Measurements from ENCODE around the gene TLR8.
A peak's percentile ranks its signal among the peaks of the same experiment; 100 is the strongest.
"Not testable (repeated sequence)": the region's sequence is repeated elsewhere in the genome, so short reads cannot be mapped to it uniquely, and the experiment has no call there.

TLR8 gene

GRCh38 chrX:12932244-12932643, 25.8 kb downstream of the TLR8 start:
- DNase-seq (ENCODE audit: insufficient read length, low spot score) (no peak), FAIRE-seq (no peak)
- TF ChIP-seq POLR2AphosphoS5 (IDR thresholded peaks at IDR 0.05; ENCODE audit: low read depth, low read length) (no peak), SPI1 (IDR thresholded peaks at IDR 0.05; ENCODE audit: low read depth, low read length) (no peak), PAX5 (IDR thresholded peaks at IDR 0.05; ENCODE audit: insufficient read depth, low read length, severe bottlenecking) (no peak), POU2F2 (IDR thresholded peaks at IDR 0.05; ENCODE audit: low read depth, low read length) (no peak), TAF1 (IDR thresholded peaks at IDR 0.05; ENCODE audit: low read depth, low read length) (no peak), POLR2A (IDR thresholded peaks at IDR 0.05; ENCODE audit: low read depth, low read length) (no peak)

GRCh38 chrX:12934850-12935249, 28.4 kb downstream of the TLR8 start:
- DNase-seq (ENCODE audit: insufficient read length, low spot score), result no peak
- TF ChIP-seq POLR2AphosphoS5 (IDR thresholded peaks at IDR 0.05; ENCODE audit: low read depth, low read length) (no peak), POU2F2 (IDR thresholded peaks at IDR 0.05; ENCODE audit: low read depth, low read length) (no peak), TAF1 (IDR thresholded peaks at IDR 0.05; ENCODE audit: low read depth, low read length) (no peak), SPI1 (IDR thresholded peaks at IDR 0.05; ENCODE audit: low read depth, low read length) (no peak), PAX5 (IDR thresholded peaks at IDR 0.05; ENCODE audit: insufficient read depth, low read length, severe bottlenecking) (no peak), POLR2A (IDR thresholded peaks at IDR 0.05; ENCODE audit: low read depth, low read length) (no peak)
- no peak for FAIRE-seq

- DNase-seq (ENCODE audit: insufficient read length, low spot score) (no peak), FAIRE-seq (no peak)
- no peak for TF ChIP-seq POLR2AphosphoS5 (IDR thresholded peaks at IDR 0.05; ENCODE audit: low read depth, low read length)
- TF ChIP-seq POLR2A (IDR thresholded peaks at IDR 0.05; ENCODE audit: low read depth, low read length), result no peak
- no peak for TF ChIP-seq TAF1 (IDR thresholded peaks at IDR 0.05; ENCODE audit: low read depth, low read length)
- TF ChIP-seq SPI1 (IDR thresholded peaks at IDR 0.05; ENCODE audit: low read depth, low read length), result no peak
- TF ChIP-seq POU2F2 (IDR thresholded peaks at IDR 0.05; ENCODE audit: low read depth, low read length), result no peak
Observed at GRCh38 chrX:12936947-12937346, 30.5 kb downstream of the TLR8 start.

- FAIRE-seq; DNase-seq (ENCODE audit: insufficient read length, low spot score): not testable (repeated sequence)
Observed at GRCh38 chrX:12940471-12940870, 34.1 kb downstream of the TLR8 start.

- not testable (repeated sequence) for DNase-seq (ENCODE audit: insufficient read length, low spot score); FAIRE-seq
Observed at GRCh38 chrX:12943592-12943991, 37.2 kb downstream of the TLR8 start.

- not testable (repeated sequence) for DNase-seq (ENCODE audit: insufficient read length, low spot score); FAIRE-seq
Observed at GRCh38 chrX:12944452-12944851, 38.0 kb downstream of the TLR8 start.

DNA sequence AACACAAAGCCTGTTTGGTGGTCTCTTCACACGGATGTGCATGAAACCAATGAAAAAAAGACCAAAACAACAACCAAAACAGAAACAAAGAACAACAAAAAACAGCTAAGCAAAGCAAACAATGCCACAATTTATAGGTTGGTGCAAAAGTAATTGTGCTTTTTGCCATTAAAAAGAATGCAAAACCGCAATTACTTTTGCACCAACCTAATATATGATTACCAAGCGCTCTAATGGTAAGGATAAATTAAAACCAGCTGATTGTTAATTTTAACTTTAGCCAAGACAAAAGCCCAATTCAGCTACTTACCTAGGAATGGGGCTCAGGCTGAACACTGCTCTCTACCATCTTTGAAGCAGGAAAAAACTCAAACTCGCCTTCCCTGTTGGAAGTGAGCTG, 39.1 kb downstream of the TLR8 start:
- no peak for FAIRE-seq

GRCh38 chrX:12946406-12946805, 40.0 kb downstream of the TLR8 start:
- no peak for DNase-seq (ENCODE audit: insufficient read length, low spot score)
- TF ChIP-seq TAF1 (IDR thresholded peaks at IDR 0.05; ENCODE audit: low read depth, low read length), result no peak
- peak; percentile 23 for FAIRE-seq

More for the DNA sequence above, 39.1 kb downstream of the TLR8 start:
- TF ChIP-seq POLR2AphosphoS5 (IDR thresholded peaks at IDR 0.05; ENCODE audit: low read depth, low read length) (no peak), TAF1 (IDR thresholded peaks at IDR 0.05; ENCODE audit: low read depth, low read length) (no peak), SPI1 (IDR thresholded peaks at IDR 0.05; ENCODE audit: low read depth, low read length) (no peak), POU2F2 (IDR thresholded peaks at IDR 0.05; ENCODE audit: low read depth, low read length) (no peak), POLR2A (IDR thresholded peaks at IDR 0.05; ENCODE audit: low read depth, low read length) (no peak), PAX5 (IDR thresholded peaks at IDR 0.05; ENCODE audit: insufficient read depth, low read length, severe bottlenecking) (no peak)
- no peak for DNase-seq (ENCODE audit: insufficient read length, low spot score)

GRCh38 chrX:12946838-12947544, 40.6 kb downstream of the TLR8 start:
- TF ChIP-seq POLR2A (IDR thresholded peaks at IDR 0.05; ENCODE audit: low read depth, low read length), result no peak
- no peak for TF ChIP-seq PAX5 (IDR thresholded peaks at IDR 0.05; ENCODE audit: insufficient read depth, low read length, severe bottlenecking)
- no peak for TF ChIP-seq POU2F2 (IDR thresholded peaks at IDR 0.05; ENCODE audit: low read depth, low read length)
- DNase-seq (ENCODE audit: insufficient read length, low spot score), result no peak
- no peak for FAIRE-seq

- TF ChIP-seq TAF1 (IDR thresholded peaks at IDR 0.05; ENCODE audit: low read depth, low read length) (no peak), POU2F2 (IDR thresholded peaks at IDR 0.05; ENCODE audit: low read depth, low read length) (no peak), SPI1 (IDR thresholded peaks at IDR 0.05; ENCODE audit: low read depth, low read length) (no peak), PAX5 (IDR thresholded peaks at IDR 0.05; ENCODE audit: insufficient read depth, low read length, severe bottlenecking) (no peak), POLR2A (IDR thresholded peaks at IDR 0.05; ENCODE audit: low read depth, low read length) (no peak), POLR2AphosphoS5 (IDR thresholded peaks at IDR 0.05; ENCODE audit: low read depth, low read length) (no peak)
- no peak for DNase-seq (ENCODE audit: insufficient read length, low spot score)
- no peak for FAIRE-seq
Observed at GRCh38 chrX:12947545-12948235, 41.3 kb downstream of the TLR8 start.

GRCh38 chrX:12948495-12948894, 42.1 kb downstream of the TLR8 start:
- DNase-seq (ENCODE audit: insufficient read length, low spot score), result no peak
- FAIRE-seq, result peak; percentile 16
- TF ChIP-seq POLR2A (IDR thresholded peaks at IDR 0.05; ENCODE audit: low read depth, low read length) (no peak), POU2F2 (IDR thresholded peaks at IDR 0.05; ENCODE audit: low read depth, low read length) (no peak), PAX5 (IDR thresholded peaks at IDR 0.05; ENCODE audit: insufficient read depth, low read length, severe bottlenecking) (no peak), SPI1 (IDR thresholded peaks at IDR 0.05; ENCODE audit: low read depth, low read length) (no peak), POLR2AphosphoS5 (IDR thresholded peaks at IDR 0.05; ENCODE audit: low read depth, low read length) (no peak), TAF1 (IDR thresholded peaks at IDR 0.05; ENCODE audit: low read depth, low read length) (no peak)
